Karpas-422 (cell line): Measurements from ENCODE around the gene RNF113B. TPM values are rescaled to one million over a fixed set of nuclear protein-coding genes. Genes with fewer than 3 reads are reported as not detected.

Source experiments
- DNase-seq: peaks from one replicate; pipeline ENCODE4 v3.0.0-alpha.2; 2015
- H2AFZ ChIP-seq: fragments of 200-600 bp; sonication (generic); 2 replicates; pipeline ENCODE4 v1.6.1; 2014; ENCODE audit warnings: antibody characterized with exemption, low read length, mixed read lengths
- H3K27ac ChIP-seq: fragments of 200-600 bp; sonication (generic); 2 replicates; pipeline ENCODE4 v1.5.1; 2014; ENCODE audit warnings: mild to moderate bottlenecking, low read length, moderate library complexity
- H3K27me3 ChIP-seq: fragments of 200-600 bp; sonication (generic); 2 replicates; pipeline ENCODE4 v1.6.1; 2014; ENCODE audit warnings: low read length, mixed read lengths
- H3K36me3 ChIP-seq: fragments of 200-600 bp; sonication (generic); 2 replicates; pipeline ENCODE4 v1.6.1; 2014; ENCODE audit warnings: low read length, mixed read lengths; ENCODE audit not compliant: insufficient read depth
- H3K4me1 ChIP-seq: fragments of 200-600 bp; sonication (generic); 2 replicates; pipeline ENCODE4 v1.6.1; 2014; ENCODE audit warnings: mild to moderate bottlenecking, low read length, mixed read lengths
- H3K4me2 ChIP-seq: fragments of 200-600 bp; sonication (generic); 2 replicates; pipeline ENCODE4 v1.6.1; 2014; ENCODE audit warnings: low read length, low read depth, mild to moderate bottlenecking; ENCODE audit not compliant: poor library complexity, severe bottlenecking
- H3K4me3 ChIP-seq: fragments of 200-600 bp; sonication (generic); 2 replicates; pipeline ENCODE4 v1.5.1; 2014; ENCODE audit warnings: mild to moderate bottlenecking, antibody characterized with exemption, low read length, mixed read lengths
- H3K79me2 ChIP-seq: fragments of 200-600 bp; sonication (generic); 2 replicates; pipeline ENCODE4 v1.6.1; 2014; ENCODE audit warnings: mild to moderate bottlenecking, low read length, mixed read lengths
- H3K9ac ChIP-seq: fragments of 200-600 bp; sonication (generic); 2 replicates; pipeline ENCODE4 v1.6.0; 2014; ENCODE audit warnings: low read length
- H3K9me2 ChIP-seq: fragments of 200-600 bp; sonication (generic), shearing (Covaris generic); replicated peaks from 2 replicates; pipeline ENCODE4 v1.6.0; 2014; ENCODE audit warnings: mild to moderate bottlenecking, low read length, moderate library complexity; ENCODE audit not compliant: insufficient read depth
- H3K9me3 ChIP-seq: fragments of 300-700, 200-600 bp; sonication (generic); 2 replicates; pipeline ENCODE4 v1.6.1; 2014; ENCODE audit warnings: low read length, mixed read lengths
- H4K20me1 ChIP-seq: fragments of 200-600 bp; sonication (generic); 2 replicates; pipeline ENCODE4 v1.6.1; 2014; ENCODE audit warnings: mild to moderate bottlenecking, antibody characterized with exemption, low read length, low read depth; ENCODE audit not compliant: insufficient read depth
- total RNA-seq: library from RNA; depleted of rRNA; stranded (reverse); fragments of >200 nt; shearing (Covaris generic); gene quantifications from 2 replicates; pipeline ENCODE4 v1.2.3, GENCODE V29; 2014; ENCODE audit warnings: low replicate concordance; rRNA removed

The RNF113B gene
- total RNA-seq = not detected in 2 replicates

DNA sequence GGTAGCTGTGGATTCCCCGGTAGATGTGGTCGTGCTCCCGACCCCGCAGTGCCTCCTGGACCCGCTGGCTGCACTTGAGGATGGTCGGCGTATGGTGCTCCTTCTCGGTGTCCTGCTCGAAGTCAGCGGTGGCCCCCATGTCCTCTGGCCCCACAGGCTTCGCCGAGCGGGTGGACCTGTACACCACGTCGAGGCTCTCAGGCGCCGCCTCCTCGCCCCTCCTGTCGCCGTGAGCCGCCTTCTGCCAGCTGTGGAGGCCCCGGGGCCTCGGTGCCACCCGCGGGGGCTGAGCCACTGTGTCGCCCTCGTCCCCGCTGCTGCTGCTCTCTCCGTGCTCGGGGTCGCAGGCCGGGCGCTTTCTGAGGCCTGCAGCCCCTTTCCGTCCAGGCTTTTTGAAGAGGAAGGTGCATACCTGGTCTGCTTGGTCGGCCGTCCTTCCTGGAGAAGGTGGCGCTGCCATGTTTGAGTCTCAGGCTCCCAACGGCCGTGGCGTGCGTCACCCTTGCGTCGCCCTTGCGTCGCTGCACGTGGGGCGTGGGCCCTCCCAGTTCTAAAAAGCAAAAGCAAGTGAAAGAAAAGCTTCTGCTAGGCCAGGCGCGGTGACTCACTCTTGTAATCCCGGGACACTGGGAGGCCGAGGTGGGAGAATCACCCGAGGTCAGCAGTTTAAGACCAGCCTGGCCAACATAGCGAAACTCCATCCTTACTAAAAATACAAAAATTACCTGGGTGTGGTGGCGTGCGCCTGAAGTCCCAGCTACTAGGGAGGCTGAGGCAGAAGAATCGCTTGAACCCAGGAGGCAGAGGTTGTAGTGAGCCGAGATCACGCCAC is at the start of gene RNF113B:
Gene RNF113B, minus strand, starts transcription at position 493 of the 832 bp plus-strand sequence. Its CDS starts 33 bp downstream, at position 460.
- Histone ChIP-seq H4K20me1 (no peaks in the 10 kb centered on the region), H3K4me2 (no peak within 1 kb of the TSS), H3K9me3 (no peaks in the 10 kb centered on the region), H3K4me3 (no peak within 1 kb of the TSS), H3K9me2 (no peaks in the 10 kb centered on the region), H3K27ac (no peak within 1 kb of the TSS), H3K4me1 (0 out of 2 replicates have a peak, but pooled peaks cover 3% of the 10 kb centered on the region), H3K9ac (no peak within 1 kb of the TSS), H3K79me2 (no peaks in the 10 kb centered on the region), H3K27me3 (no peaks in the 10 kb centered on the region), H3K36me3 (no peaks in the 10 kb centered on the region), H2AFZ (no peak within 1 kb of the TSS)
- DNase-seq = no peak

DNA sequence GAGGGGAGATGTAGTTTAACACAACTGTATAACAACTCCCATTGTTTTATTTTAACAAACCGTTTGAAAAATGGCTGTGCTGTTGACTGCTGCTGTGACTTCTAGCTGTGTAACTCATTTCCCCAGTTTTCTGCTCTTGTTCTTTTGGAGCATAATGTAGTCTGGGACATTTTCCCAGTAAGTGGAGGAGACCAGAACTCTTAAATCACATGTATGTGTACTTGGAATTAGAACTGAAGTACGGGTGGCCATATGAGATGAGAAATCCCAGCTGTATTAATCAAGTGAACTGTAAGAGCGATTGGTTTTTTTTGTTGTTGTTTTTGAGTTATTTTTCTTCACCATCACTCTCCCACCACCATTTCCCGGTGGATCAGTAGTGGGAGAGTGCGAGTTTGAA is 49.4 kb upstream of the RNF113B start:
- Histone ChIP-seq H3K79me2 (no peaks in the 10 kb centered on the region), H3K9me3 (no peaks in the 10 kb centered on the region), H2AFZ (no peak overlapping the region), H3K9me2 (no peaks in the 10 kb centered on the region), H3K4me1 (no peaks in the 10 kb centered on the region), H3K4me2 (no peak overlapping the region), H3K9ac (no peak overlapping the region), H3K4me3 (no peak overlapping the region), H3K27ac (no peak overlapping the region), H4K20me1 (no peaks in the 10 kb centered on the region), H3K36me3 (no peaks in the 10 kb centered on the region), H3K27me3 (no peaks in the 10 kb centered on the region)
- DNase-seq = no peak

DNA sequence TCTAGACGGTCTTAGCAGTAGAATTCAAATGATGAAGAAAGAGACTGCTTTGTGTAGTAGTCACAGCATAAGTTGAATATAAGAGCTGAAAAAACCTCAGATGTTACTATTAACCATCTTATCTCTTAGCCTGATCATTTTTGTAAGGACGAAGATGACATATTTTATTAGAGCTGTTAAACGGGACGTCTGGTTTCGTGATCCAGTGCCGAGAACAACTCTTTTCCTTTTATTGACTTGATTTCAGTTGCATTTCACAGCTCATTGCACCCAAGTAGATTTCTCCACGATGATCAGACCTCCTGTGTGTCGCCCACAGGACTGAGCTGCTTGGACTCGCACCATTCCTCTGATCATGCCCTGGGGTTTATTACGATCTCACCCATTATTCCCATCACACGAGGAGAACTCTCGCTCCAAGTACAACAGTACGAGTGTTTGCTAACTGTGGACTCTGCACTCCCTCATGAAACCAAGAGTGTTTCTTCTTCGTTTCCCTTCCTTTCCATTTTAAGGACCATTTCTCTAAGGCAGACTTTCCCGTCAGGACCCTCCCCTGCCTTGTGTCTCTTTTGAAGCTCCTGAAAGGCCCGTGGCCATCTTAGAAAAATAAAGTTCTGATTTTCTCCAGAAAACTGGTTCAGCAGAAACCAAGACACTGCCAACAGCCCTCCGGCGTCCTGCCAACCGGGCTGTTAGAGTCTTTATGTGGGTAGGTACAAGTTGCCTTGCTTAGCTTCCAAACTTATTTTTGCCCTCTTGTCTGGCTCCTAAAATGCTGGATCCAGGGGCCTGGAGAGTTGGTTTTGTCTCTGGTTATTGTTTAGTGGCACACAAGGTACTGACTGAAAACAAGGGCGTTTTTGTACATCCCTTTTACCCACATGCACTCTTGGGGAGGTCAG is 48.2 kb upstream of the RNF113B start:
- Histone ChIP-seq H3K4me2 (no peak overlapping the region), H3K9ac (no peak overlapping the region), H3K4me1 (no peaks in the 10 kb centered on the region), H3K9me2 (no peaks in the 10 kb centered on the region), H3K4me3 (no peak overlapping the region), H3K27me3 (no peaks in the 10 kb centered on the region), H2AFZ (no peak overlapping the region), H3K9me3 (no peaks in the 10 kb centered on the region), H3K27ac (no peak overlapping the region), H3K36me3 (no peaks in the 10 kb centered on the region), H3K79me2 (no peaks in the 10 kb centered on the region), H4K20me1 (no peaks in the 10 kb centered on the region)
- DNase-seq = no peak

- no peaks in the 10 kb centered on the region for H3K4me1 ChIP-seq
- H3K4me3 ChIP-seq = no peak overlapping the region
- no peak overlapping the region for H3K4me2 ChIP-seq
- no peaks in the 10 kb centered on the region for H3K9me2 ChIP-seq
- H4K20me1 ChIP-seq = no peaks in the 10 kb centered on the region
- no peak overlapping the region for H3K9ac ChIP-seq
- H2AFZ ChIP-seq = no peak overlapping the region
- no peaks in the 10 kb centered on the region for H3K27me3 ChIP-seq
- H3K27ac ChIP-seq = no peak overlapping the region
- no peak for DNase-seq
- H3K36me3 ChIP-seq = no peaks in the 10 kb centered on the region
- H3K79me2 ChIP-seq = no peaks in the 10 kb centered on the region
- H3K9me3 ChIP-seq = no peaks in the 10 kb centered on the region
Measured at GRCh38 chr13:98224557-98224956, 47.5 kb upstream of the RNF113B start.

GRCh38 chr13:98223741-98224140 is 46.7 kb upstream of the RNF113B start:
- H3K36me3 ChIP-seq = no peaks in the 10 kb centered on the region
- no peaks in the 10 kb centered on the region for H3K27me3 ChIP-seq
- no peaks in the 10 kb centered on the region for H3K79me2 ChIP-seq
- H3K4me3 ChIP-seq = no peak overlapping the region
- DNase-seq = no peak
- no peaks in the 10 kb centered on the region for H3K9me3 ChIP-seq
- no peak overlapping the region for H3K4me2 ChIP-seq
- no peak overlapping the region for H3K9ac ChIP-seq
- H3K27ac ChIP-seq = no peak overlapping the region
- no peaks in the 10 kb centered on the region for H3K9me2 ChIP-seq
- H3K4me1 ChIP-seq = no peaks in the 10 kb centered on the region
- no peaks in the 10 kb centered on the region for H4K20me1 ChIP-seq
- no peak overlapping the region for H2AFZ ChIP-seq

DNA sequence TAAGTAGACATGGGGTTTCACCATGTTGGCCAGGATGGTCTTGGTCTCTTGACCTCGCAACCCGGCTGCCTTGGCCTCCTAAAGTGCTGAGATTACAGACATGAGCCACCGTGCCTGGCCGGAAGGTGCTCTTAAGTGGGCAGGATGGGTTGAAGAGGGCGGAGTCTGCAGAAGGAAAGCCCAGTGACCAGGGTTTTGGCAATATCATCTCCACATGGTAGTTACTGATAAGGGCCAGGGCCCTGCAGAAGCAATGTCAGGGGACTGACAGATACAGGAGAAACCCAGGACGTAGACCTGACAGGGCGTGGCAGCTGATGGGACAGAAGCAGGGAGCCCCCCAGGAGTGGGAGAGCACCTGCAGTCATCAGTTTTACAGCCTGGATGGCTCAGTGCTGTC is 45.7 kb upstream of the RNF113B start:
- Histone ChIP-seq H3K27me3 (no peaks in the 10 kb centered on the region), H3K9me2 (no peaks in the 10 kb centered on the region), H3K4me2 (no peak overlapping the region), H2AFZ (no peak overlapping the region), H3K9me3 (no peaks in the 10 kb centered on the region), H3K27ac (no peak overlapping the region), H4K20me1 (no peaks in the 10 kb centered on the region), H3K9ac (no peak overlapping the region), H3K36me3 (no peaks in the 10 kb centered on the region), H3K79me2 (no peaks in the 10 kb centered on the region), H3K4me3 (no peak overlapping the region), H3K4me1 (no peaks in the 10 kb centered on the region)
- no peak for DNase-seq

- Histone ChIP-seq H3K4me2 (no peak overlapping the region), H3K9me2 (no peaks in the 10 kb centered on the region), H3K4me1 (no peaks in the 10 kb centered on the region), H3K27me3 (no peaks in the 10 kb centered on the region), H2AFZ (no peak overlapping the region), H3K9me3 (no peaks in the 10 kb centered on the region), H3K36me3 (no peaks in the 10 kb centered on the region), H3K79me2 (no peaks in the 10 kb centered on the region), H4K20me1 (no peaks in the 10 kb centered on the region), H3K27ac (no peak overlapping the region), H3K4me3 (no peak overlapping the region), H3K9ac (no peak overlapping the region)
- DNase-seq = no peak
Measured at GRCh38 chr13:98222081-98222554, 45.0 kb upstream of the RNF113B start.

DNA sequence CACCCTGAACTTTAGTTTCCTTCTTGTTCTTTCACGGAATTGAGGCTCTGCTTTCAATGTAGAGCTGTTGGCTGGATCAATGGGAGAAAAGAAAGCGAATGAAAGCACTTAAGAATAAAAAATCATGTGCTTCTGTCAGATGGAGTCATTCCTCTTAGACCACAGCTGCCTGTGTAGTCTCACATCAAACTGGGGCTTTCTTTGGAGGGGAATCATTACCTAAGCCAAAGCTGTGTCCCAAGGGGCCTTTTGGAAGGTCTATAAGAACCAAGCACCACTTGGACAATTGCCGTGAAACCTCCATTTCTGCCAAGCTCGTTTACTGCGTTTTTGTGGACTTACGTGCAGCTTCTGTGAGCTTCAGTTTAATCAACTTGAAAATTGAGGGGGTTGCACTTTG is 44.2 kb upstream of the RNF113B start:
- Histone ChIP-seq H3K9me2 (no peaks in the 10 kb centered on the region), H3K36me3 (no peaks in the 10 kb centered on the region), H3K4me2 (no peak overlapping the region), H2AFZ (no peak overlapping the region), H3K4me1 (no peaks in the 10 kb centered on the region), H3K9ac (no peak overlapping the region), H3K27ac (no peak overlapping the region), H3K9me3 (no peaks in the 10 kb centered on the region), H3K27me3 (no peaks in the 10 kb centered on the region), H3K79me2 (no peaks in the 10 kb centered on the region), H3K4me3 (no peak overlapping the region), H4K20me1 (no peaks in the 10 kb centered on the region)
- DNase-seq = no peak
